ENCODE data around the gene TMC6.
"Not testable (repeated sequence)": the region's sequence is repeated elsewhere in the genome, so short reads cannot be mapped to it uniquely, and the experiment has no call there.

TMC6 gene

DNA sequence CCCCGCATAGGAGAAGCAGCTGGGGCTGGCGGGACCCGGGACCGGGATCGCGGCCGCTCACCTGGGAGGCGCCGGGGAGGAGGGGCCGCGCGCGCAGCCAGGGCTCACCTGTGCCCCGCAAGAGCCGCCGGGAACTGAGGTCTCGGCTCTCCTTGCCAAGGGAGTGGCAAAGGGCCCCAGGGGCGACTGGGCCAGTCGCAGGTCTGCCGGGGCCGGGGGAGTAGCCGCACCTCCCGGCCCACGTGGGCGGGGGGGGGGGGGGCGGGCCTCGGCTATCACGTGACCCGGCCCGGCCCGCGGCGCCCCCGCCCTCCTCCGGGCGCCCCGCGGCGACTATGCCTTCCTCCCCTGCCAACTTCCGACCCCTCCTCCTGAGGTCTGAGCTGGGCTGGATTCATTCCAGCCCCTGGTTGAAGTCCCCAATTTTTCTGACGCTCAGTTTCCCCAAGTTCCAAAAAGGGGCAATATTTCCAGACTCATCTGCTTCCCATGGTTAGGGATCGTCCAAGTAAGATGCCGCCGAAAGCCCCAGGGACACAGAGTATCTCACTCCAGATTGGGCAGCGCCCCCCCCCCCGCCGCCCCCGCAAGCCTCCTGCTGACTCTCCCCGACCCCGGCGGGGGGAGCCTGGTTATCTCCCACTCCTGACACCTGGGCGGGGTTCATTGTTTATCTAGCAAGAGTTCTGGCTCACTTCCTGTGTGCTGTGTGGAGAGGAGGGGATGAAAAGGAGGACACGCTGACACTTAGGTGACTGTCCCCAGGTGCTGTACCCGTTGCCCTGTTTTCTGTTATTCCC, at the start of gene TMC6:
TMC6 (minus strand) TSS at position 205 of the 800 bp plus-strand sequence. CDS start 1,923 bp downstream, outside the sequence.
- DNase-seq, result peak; percentile 58

- DNase-seq, result peak; percentile 73
Observed at GRCh38 chr17:78176548-78177025, 48.0 kb upstream of the TMC6 start.

GRCh38 chr17:78175643-78175981, 47.1 kb upstream of the TMC6 start:
- DNase-seq, result no peak

GRCh38 chr17:78174870-78175642, 46.5 kb upstream of the TMC6 start:
- no peak for DNase-seq

GRCh38 chr17:78174346-78174869, 45.9 kb upstream of the TMC6 start:
- DNase-seq, result no peak

DNA sequence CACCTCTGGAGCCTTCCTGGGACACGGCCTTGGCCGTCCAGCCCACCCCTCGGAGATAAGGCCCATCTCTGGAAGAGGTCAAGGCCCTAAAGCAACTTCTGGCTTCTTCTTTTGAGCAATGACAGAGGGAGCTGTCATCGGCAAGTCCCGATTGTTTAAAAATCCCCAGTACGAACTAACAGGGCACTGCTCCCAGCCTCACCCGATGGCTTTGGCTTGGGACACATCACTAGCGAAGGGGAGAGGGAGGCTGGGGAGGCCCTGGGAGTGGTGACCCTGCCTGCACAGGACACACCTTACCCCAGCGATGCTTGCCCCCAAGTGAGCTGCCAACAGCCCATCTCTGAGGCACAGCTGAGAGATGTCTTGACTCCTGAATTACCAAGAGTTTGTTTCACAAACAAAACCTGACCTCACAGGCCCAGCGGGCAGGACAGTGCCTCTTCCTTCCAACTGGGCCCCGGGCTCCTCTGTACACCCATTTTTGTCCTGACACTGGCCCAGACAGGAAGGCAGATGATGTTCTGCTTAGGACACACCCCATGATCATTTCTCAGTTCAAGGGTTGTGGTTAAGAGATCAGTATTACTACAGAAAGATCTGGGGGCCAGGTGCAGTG, 44.7 kb upstream of the TMC6 start:
- DNase-seq, result no peak

DNA sequence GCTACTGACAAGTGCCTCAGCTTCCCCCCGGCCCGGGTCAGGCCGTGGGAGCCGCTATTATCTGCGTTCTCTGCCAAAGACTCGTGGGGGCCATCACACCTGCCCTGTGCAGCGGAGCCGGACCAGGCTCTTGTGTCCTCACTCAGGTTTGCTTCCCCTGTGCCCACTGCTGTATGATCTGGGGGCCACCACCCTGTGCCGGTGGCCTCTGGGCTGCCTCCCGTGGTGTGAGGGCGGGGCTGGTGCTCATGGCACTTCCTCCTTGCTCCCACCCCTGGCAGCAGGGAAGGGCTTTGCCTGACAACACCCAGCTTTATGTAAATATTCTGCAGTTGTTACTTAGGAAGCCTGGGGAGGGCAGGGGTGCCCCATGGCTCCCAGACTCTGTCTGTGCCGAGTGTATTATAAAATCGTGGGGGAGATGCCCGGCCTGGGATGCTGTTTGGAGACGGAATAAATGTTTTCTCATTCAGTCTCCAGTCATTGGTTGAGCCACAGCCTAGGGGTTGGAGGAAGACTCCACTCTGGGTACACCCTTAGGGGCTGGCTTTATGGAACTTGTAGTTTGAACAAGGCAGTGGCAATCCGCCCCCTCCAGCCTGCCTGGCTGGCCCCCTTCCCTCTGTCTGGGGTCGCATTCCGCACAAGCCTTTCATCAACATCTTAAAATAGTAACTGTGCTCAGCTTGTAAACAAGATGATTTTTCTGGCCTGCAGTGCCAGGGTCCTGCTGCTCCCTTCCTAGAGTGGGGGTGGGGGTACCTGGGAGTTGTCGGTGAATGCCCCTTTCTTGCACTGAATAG, 43.9 kb upstream of the TMC6 start:
- no peak for DNase-seq

DNA sequence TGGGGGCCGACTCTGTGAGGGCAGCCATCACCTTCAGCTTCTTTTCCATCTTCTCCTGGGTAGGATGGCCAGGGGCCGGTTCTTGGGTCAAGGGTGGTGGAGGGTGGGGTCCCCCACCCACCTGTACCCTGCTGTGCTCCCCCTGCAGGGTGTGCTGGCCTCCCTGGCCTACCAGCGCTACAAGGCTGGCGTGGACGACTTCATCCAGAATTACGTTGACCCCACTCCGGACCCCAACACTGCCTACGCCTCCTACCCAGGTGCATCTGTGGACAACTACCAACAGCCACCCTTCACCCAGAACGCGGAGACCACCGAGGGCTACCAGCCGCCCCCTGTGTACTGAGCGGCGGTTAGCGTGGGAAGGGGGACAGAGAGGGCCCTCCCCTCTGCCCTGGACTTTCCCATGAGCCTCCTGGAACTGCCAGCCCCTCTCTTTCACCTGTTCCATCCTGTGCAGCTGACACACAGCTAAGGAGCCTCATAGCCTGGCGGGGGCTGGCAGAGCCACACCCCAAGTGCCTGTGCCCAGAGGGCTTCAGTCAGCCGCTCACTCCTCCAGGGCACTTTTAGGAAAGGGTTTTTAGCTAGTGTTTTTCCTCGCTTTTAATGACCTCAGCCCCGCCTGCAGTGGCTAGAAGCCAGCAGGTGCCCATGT, 43.2 kb upstream of the TMC6 start:
- not testable (repeated sequence) for DNase-seq

DNA sequence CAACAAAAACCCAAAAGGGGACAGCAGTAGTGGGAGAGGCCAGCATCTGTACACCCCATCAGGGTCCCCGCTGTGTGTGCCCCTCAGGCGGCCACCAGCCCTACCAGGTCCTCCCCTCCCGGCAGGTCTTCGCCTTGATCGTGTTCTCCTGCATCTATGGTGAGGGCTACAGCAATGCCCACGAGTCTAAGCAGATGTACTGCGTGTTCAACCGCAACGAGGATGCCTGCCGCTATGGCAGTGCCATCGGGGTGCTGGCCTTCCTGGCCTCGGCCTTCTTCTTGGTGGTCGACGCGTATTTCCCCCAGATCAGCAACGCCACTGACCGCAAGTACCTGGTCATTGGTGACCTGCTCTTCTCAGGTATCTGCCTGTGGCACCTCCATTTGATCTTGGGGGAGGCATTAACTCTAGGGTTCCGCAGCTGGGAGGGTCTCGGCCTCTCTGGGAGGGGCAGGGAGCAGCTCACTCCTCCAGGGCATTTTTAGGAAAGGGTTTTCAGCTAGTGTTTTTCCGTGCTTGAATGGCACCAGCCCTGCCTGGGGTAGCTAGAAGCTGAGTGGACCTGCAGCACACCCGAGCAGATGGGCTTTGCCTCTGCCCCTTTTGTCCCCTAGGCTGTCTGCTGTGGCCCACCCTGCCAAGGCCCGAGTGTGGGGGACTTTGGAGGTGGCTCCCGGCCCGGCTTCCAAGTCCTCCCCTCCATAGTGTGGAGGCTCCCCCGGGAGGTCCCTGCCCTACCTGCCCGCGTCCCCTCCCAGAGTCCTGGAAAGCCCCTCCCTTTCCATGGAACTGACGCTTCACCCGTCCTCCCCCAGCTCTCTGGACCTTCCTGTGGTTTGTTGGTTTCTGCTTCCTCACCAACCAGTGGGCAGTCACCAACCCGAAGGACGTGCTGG, 42.4 kb upstream of the TMC6 start:
- no peak for DNase-seq

DNA sequence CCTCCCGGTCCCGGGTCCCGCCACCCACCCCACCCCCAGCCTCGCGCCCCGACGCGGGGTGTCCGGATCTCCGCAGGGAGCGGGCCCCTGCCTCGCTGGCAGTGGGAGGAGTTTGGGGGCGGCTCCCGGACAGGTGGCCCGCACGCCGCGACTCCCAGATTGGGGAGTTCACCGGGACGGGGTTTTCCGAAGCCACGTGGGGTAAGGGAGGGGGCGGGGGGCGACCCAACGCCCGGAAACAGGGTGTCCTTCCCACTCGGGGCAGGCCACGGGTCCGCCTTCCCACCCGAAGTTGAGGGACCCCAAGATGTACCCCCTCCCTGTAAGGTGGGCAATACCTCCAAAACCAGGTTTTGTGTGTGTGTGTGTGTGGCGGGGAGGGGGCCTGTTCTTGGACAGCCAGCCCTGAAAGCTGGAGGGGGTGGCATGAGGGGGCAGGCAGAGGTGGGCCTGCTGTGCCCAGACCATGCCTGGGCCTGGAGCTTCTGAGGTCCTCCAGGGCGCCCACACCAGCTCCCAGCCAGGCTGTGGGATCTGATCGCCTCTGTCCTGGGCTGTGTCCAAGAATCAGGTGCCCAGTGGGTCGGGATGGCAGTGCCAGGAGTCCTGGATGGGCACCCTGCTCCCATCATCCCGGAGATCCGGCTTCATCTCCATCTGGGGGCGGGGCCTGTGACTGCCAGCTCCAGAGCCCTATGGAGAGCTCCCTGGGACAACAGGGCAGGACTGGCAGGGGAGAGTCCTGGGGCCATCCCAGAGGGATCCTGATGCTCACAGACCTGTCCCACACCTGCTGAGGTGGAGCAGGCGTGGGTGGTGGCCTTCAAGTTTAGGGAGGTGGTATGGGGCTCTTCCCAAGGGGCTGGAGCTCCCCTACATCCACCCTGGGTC, 40.6 kb upstream of the TMC6 start:
- DNase-seq, result peak; percentile 66

GRCh38 chr17:78168242-78168902, 39.8 kb upstream of the TMC6 start, which contains the start of gene SYNGR2:
Gene SYNGR2 (plus strand): TSS chr17:78168581. CDS start chr17:78168617, 36 bp downstream.
- peak; percentile 87 for DNase-seq

DNA sequence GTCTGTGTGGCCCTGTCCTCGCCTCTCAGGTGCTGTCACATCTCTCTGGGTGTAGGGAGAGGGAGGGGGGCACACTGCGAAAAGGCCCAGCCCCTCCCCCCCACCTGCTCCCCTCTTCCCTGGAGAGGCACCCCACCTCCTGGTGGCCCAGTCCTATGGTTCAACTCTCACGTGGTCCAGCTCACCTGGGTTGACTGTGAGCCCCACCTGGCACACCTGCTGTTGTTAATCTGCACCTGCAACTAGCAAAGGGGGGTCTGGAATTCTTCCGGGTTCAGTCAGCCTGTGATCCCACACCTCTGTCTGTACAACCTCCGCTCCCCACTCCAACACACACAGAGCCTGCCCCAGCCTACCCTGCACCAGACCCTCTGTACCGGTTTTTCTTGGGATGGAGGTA, 37.9 kb upstream of the TMC6 start:
- no peak for DNase-seq

DNA sequence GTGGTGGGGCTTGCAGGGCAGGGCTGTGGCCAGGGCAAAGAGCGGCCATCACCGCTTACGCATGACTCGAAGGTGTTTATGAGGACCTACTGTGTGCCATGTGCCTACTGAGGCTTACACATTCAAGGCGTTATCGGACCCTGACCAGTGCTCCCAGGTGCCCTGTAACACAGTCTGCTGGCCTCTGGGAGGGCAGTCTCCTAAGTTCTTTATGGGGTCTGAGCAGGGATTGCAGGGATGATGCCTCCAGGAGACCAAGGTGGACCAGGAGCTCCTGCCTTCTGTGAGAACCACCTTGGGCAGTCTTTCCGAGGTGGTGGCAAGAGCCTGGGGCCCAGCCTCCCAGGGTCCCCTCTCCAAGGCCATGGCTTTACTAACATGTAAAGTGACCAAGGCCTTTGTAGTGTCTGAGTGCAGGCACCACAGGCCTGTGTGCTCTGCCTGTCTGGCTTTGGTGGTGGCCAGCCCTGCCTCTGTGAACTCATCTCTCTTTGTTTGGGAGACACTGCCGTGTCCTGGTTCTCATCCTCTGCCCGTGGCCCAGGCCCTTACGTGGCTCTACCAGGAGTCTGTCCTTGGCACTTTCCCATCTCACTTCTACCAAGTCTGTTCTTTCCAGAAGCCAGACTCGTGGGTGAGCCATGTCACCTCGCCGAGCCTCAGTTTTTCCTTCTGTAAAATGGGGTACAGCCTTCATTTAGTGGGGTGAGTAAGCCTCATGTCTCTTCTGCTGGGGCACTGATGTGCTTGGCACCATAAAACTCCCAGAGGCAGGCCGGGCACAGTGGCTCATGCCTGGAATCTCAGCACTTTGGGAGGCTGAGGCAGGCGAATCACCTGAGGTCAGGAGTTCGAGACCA, 36.4 kb upstream of the TMC6 start:
- no peak for DNase-seq

DNA sequence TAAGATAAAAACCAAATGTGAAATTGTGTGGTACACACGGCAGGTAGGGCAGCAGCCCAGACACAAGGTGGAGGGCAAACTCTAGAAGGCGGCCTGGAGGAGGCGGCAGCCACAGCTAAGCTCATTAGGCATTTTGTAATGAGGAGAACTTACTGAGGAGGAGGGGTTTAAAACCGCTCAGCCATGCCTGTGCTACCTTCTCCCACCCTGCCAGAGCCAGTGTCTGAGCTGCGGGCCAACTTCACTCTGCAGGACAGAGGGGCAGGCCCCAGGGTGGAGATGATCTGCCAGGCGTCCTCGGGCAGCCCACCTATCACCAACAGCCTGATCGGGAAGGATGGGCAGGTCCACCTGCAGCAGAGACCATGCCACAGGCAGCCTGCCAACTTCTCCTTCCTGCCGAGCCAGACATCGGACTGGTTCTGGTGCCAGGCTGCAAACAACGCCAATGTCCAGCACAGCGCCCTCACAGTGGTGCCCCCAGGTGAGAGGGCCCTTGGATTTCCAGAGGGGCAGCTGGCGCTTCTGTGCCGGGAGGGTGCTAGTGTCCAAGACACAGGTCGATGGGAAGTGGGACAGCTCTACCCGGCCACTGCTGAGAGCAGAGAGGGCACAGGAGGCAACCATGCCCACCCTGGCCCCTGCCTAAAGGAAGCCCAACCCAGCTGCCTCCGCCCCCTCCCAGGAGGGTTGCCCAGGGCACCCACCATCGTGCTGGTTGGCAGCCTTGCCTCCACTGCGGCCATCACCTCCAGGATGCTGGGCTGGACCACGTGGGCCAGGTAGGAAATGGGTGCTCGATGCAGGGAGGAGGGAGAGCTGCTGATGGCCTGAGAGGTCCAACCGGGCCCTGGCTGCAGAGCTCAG, 35.6 kb upstream of the TMC6 start:
- no peak for DNase-seq

DNA sequence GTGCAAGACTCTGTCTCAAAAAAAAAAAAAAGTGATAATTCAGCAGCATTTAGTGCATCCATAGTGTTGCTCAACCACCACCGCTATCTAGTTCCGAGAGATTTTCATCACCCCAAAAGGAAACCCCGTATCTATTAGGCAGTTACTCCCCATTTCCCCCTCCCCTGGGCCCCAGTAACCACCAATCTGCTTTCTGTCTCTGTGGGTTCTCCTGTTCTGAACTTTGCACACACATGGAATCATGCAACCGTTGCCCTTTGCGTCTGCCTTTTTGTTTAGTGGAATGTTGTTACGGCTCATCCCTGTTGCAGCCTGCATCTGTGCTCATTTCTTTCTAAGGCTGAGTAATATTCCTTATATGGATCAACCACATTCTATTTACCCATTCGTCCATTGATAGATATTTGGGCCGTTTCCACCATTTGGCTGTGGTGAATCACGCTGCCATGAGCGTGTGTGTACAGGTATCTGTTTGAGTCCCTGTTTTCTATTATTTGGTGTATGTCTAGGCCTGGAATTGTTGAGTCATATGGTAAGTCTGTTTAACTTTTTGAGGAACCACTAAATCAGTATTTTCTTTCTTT, 31.1 kb upstream of the TMC6 start:
- no peak for DNase-seq

DNA sequence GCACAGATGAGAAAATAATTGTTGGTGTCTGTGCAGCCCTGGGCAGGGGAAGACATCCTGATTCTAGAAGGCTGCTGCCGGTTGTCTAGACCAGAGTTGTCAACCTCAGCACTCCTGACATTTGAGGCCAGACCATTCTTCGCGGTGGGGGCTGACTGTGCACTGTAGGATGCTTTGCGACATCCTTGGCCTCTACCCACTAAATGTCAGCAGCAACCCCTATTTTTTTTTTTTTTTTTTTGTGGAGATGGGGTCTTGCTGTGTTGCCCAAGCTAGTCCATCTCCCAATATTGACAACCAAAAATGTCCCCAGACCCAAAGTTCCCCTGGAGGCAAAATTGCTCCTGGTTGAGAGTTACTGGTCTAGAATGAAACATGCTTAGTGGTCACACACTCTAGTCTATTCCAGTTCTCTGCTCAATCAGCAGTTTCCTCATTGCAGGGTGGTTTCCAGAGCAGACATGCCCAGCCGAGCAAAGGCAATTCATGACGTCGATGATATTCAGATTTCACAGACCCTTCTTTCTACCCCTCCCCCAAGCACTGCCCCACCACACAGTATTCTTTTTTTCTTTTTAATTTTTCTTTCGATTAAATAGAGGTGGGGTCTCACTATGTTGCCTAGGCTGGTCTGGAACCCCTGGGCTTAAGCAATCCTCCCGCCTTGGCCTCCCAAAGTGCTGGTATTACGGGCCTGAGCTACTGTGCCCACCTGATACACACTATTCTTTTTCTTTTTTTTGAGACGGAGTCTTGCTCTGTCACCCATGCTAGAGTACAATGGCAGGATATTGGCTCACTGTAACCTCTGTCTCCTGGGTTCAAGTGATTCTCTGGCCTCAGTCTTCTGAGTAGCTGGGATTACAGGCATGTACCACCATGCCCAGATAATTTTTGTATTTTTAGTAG, 26.6 kb upstream of the TMC6 start:
- DNase-seq, result no peak
